K562 (cell line): ENCODE measurements around the gene SNX9. TPM values are rescaled to one million over a fixed set of nuclear protein-coding genes. Genes with fewer than 3 reads are reported as not detected.

Source experiments
- ATF1 ChIP-seq, 2 experiments: fragments of 450-650 bp in 1 of 2; IDR thresholded peaks; 2 replicates each; pipeline ENCODE4 v1.6.1; 2016; ENCODE audit warnings: missing compliant biosample characterization in 1 of 2, missing genetic modification characterization in 1 of 2
- BCL6 ChIP-seq: fragments of 250-450 bp; sonication (Bioruptor Pico); IDR thresholded peaks from 2 replicates; pipeline ENCODE4 v1.4.0; 2020
- CBFA2T2 ChIP-seq: fragments of 450-650 bp; conservative IDR thresholded peaks from 2 replicates; pipeline ENCODE4 v1.6.1; 2017; ENCODE audit warnings: mild to moderate bottlenecking
- CEBPG ChIP-seq, 3 experiments: fragments of 200-800 bp in 1 of 3; sonication (Bioruptor generic) in 1 of 3; sonication (generic) in 1 of 3; formaldehyde crosslinking in 1 of 3; IDR thresholded peaks in 2 of 3; conservative IDR thresholded peaks in 1 of 3; 2 replicates each; pipeline versions ENCODE4 v1.6.1 to v1.8.0; 2016 to 2022; ENCODE audit warnings: missing compliant biosample characterization in 2 of 3, missing genetic modification characterization in 2 of 3, mild to moderate bottlenecking in 1 of 3, missing genetic modification reagents in 1 of 3
- CHD4 ChIP-seq: fragments of 200-600 bp; sonication (generic); IDR thresholded peaks from 3 replicates; pipeline ENCODE4 v1.6.1; 2012; ENCODE audit warnings: low read depth, mild to moderate bottlenecking, mixed read lengths, low read length, inconsistent platforms; ENCODE audit not compliant: insufficient read depth, insufficient replicate concordance, poor library complexity, severe bottlenecking
- E2F5 ChIP-seq: sonication (generic); formaldehyde crosslinking; IDR thresholded peaks from 2 replicates; pipeline ENCODE4 v1.8.0; 2022; ENCODE audit warnings: mild to moderate bottlenecking, missing genetic modification reagents
- ETV1 ChIP-seq: fragments of 450-650 bp; conservative IDR thresholded peaks from 2 replicates; pipeline ENCODE4 v1.6.1; 2016; ENCODE audit warnings: missing genetic modification characterization, control low read depth, low read depth, missing compliant biosample characterization
- FOXA3 ChIP-seq, 2 experiments: fragments of 450-650 bp in 1 of 2; sonication (generic) in 1 of 2; formaldehyde crosslinking; IDR thresholded peaks in 1 of 2; conservative IDR thresholded peaks in 1 of 2; 2 replicates each; pipeline versions ENCODE4 v1.4.0 to v1.8.0; 2020 to 2022; ENCODE audit warnings: mild to moderate bottlenecking in 2 of 2, missing genetic modification reagents in 1 of 2
- RFX1 ChIP-seq: fragments of 450-650 bp; IDR thresholded peaks from 2 replicates; pipeline ENCODE4 v1.6.1; 2016; ENCODE audit warnings: mild to moderate bottlenecking, moderate library complexity
- SETDB1 ChIP-seq: IDR thresholded peaks from one replicate; pipeline ENCODE4 v1.6.1; 2012; ENCODE audit warnings: low read length, control low read depth, inconsistent platforms
- SMAD4 ChIP-seq: fragments of 250-450 bp; sonication (Bioruptor Pico); conservative IDR thresholded peaks from 2 replicates; pipeline ENCODE4 v1.8.0; 2021; ENCODE audit warnings: inconsistent platforms, mild to moderate bottlenecking, moderate library complexity
- SNIP1 ChIP-seq: fragments of 450-650 bp; IDR thresholded peaks from 2 replicates; pipeline ENCODE4 v1.7.1; 2017; ENCODE audit warnings: low read depth, mild to moderate bottlenecking
- ZFPM2 ChIP-seq: fragments of 250-450 bp; sonication (Bioruptor Pico); IDR thresholded peaks from 2 replicates; pipeline ENCODE4 v1.5.1; 2022; ENCODE audit warnings: mild to moderate bottlenecking
- ZNF143 ChIP-seq: sonication (generic); formaldehyde crosslinking; IDR thresholded peaks from 2 replicates; pipeline ENCODE4 v1.9.0; 2022; ENCODE audit warnings: mild to moderate bottlenecking, missing genetic modification reagents
- ZNF77 ChIP-seq: fragments of 250-450 bp; sonication (Bioruptor Pico); IDR thresholded peaks from 2 replicates; pipeline ENCODE4 v1.5.0; 2020
- polyA plus RNA-seq, 8 experiments: library from polyadenylated mRNA; depleted of rRNA in 4 of 8; stranded (reverse) in 5 of 8; unstranded in 3 of 8; fragments of >200 nt; fragmentation: Nextera tagmentation in 2 of 8; fragmentation: Illumina TruSeq in 1 of 8; extraction: Ambion mirVana in 2 of 8; extraction: Trizol in 1 of 8; gene quantifications; 2 replicates each; pipeline versions ENCODE4 v1.2.1 to v1.2.3, GENCODE V29; 2011 to 2014; ENCODE audit warnings: inconsistent platforms in 1 of 8, missing spikeins in 1 of 8
- total RNA-seq, 7 experiments: library from RNA; depleted of rRNA in 6 of 7; stranded (reverse); fragments of >200 nt in 6 of 7; fragmentation: Illumina TruSeq in 2 of 7; extraction: Trizol in 2 of 7; gene quantifications; 2 replicates each; pipeline versions ENCODE4 v1.2.1 to v1.2.3, GENCODE V29; 2011 to 2021; ENCODE audit warnings: low replicate concordance in 1 of 7
- TF ChIP-seq, protein P1 (sequence below), 2 experiments: fragments of 450-650 bp in 1 of 2; IDR thresholded peaks; 2 replicates each; pipeline ENCODE4 v1.6.1; 2011 to 2017; ENCODE audit warnings: low read depth in 2 of 2, antibody characterized with exemption in 1 of 2, borderline replicate concordance in 1 of 2, low read length in 1 of 2, mild to moderate bottlenecking in 1 of 2, mixed read lengths in 1 of 2; ENCODE audit not compliant: control insufficient read depth in 1 of 2
- TF ChIP-seq, protein P2 (sequence below): fragments of 250-450 bp; sonication (Bioruptor Pico); IDR thresholded peaks from 2 replicates; pipeline ENCODE4 v1.5.0; 2021; ENCODE audit warnings: mild to moderate bottlenecking, moderate library complexity
- TF ChIP-seq, protein P3 (sequence below): IDR thresholded peaks from 2 replicates; pipeline ENCODE4 v1.6.1; 2014; ENCODE audit warnings: antibody characterized with exemption

The SNX9 gene
- total and polyA plus RNA-seq, 9 of the 15 experiments (the other 6 are each of a cell fraction or from before 2014, with no cell fraction given): 6.0 to 81.7 (median 57.1) TPM

- TF ChIP-seq FOXA3 (CRISPR knock-in tag; conservative IDR thresholded peaks at IDR 0.05 in 1 of 2, IDR thresholded peaks at IDR 0.05 in 1 of 2) (0 out of 4 replicates have a peak, but pooled peaks of 1 of the 2 experiments have one; percentile 18), ATF1 (CRISPR knock-in tag; IDR thresholded peaks at IDR 0.05) (no peak), ATF1 (tag; IDR thresholded peaks at IDR 0.05) (no peak), BCL6 (CRISPR knock-in tag) (no peak), RFX1 (no peak), SNIP1 (no peak), SETDB1 (no peak), CHD4 (no peak), ZNF77 (CRISPR knock-in tag) (no peak), ZFPM2 (CRISPR knock-in tag) (no peak), ETV1 (tag) (no peak), E2F5 (CRISPR knock-in tag) (no peak), CBFA2T2 (peak; percentile 46), CEBPG (CRISPR knock-in tag; IDR thresholded peaks at IDR 0.05) (no peak), CEBPG (tag; conservative IDR thresholded peaks at IDR 0.05 in 1 of 2, IDR thresholded peaks at IDR 0.05 in 1 of 2) (no peak), ZNF143 (CRISPR knock-in tag) (no peak), SMAD4 (peak; percentile 42; the same call in 1 of the 2 replicates)
- TF ChIP-seq, protein P1, sequence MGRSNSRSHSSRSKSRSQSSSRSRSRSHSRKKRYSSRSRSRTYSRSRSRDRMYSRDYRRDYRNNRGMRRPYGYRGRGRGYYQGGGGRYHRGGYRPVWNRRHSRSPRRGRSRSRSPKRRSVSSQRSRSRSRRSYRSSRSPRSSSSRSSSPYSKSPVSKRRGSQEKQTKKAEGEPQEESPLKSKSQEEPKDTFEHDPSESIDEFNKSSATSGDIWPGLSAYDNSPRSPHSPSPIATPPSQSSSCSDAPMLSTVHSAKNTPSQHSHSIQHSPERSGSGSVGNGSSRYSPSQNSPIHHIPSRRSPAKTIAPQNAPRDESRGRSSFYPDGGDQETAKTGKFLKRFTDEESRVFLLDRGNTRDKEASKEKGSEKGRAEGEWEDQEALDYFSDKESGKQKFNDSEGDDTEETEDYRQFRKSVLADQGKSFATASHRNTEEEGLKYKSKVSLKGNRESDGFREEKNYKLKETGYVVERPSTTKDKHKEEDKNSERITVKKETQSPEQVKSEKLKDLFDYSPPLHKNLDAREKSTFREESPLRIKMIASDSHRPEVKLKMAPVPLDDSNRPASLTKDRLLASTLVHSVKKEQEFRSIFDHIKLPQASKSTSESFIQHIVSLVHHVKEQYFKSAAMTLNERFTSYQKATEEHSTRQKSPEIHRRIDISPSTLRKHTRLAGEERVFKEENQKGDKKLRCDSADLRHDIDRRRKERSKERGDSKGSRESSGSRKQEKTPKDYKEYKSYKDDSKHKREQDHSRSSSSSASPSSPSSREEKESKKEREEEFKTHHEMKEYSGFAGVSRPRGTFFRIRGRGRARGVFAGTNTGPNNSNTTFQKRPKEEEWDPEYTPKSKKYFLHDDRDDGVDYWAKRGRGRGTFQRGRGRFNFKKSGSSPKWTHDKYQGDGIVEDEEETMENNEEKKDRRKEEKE (IDR thresholded peaks at IDR 0.05; ENCODE audit: borderline replicate concordance in 1 of 2, control insufficient read depth in 1 of 2, low read depth in 2 of 2, low read length in 1 of 2): no peak
- TF ChIP-seq, protein P2, sequence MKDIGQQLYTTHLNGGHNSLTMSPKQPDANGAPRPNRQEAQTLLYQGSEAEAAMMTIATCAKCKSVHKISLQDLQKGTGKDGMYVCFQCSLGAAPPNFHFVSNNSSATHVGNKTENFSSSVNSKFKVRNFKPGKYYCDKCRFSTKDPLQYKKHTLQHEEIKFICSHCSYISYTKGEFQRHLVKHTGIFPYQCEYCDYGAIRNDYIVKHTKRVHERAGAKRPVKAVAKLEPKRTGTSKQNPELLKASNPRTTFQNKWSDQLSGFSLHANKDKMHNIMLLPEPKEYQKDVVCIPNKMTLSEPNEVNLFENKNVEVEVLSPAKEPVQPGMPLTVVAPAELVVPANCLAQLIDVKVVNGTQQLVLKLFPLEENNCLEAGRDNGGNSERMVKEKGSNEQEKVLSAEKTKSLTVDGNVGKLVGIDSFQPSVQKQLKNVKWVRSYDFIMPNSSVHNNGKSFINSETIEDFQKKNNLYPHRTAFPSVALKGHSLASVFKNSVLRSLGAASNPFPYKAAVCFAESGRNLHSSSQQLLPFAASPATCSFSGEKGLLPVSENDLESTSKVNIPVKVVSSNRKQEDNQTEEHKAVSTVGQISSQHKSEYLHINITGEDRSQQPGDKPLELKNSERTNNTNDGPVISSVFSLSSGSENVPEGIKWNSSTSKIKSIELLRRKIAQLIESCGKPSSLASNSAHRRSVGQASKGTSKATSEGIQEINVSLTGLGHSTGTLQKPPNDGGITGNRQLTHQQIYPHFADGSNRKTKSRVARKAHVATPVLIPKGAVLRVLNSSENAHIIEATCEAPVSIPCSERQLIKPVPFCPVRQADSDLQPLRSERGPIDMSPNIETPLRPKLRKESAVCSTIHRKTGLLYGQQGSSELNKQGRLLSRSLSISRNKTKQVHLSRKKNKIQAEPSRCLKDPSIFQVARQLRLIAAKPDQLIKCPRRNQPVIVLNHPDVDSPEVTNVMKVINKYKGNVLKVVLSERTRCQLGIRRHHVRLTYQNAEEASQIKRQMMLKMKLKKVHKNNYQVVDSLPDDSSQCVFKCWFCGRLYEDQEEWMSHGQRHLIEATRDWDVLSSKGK (CRISPR knock-in tag): no peak
- TF ChIP-seq, protein P3, sequence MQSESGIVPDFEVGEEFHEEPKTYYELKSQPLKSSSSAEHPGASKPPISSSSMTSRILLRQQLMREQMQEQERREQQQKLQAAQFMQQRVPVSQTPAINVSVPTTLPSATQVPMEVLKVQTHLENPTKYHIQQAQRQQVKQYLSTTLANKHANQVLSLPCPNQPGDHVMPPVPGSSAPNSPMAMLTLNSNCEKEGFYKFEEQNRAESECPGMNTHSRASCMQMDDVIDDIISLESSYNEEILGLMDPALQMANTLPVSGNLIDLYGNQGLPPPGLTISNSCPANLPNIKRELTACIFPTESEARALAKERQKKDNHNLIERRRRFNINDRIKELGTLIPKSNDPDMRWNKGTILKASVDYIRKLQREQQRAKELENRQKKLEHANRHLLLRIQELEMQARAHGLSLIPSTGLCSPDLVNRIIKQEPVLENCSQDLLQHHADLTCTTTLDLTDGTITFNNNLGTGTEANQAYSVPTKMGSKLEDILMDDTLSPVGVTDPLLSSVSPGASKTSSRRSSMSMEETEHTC: no peak
Measured at GRCh38 chr6:157962601-157963302, 139.7 kb downstream of the SNX9 start (continued).
